Right kidney (tissue), 9 donors: ENCODE measurements around the gene PAM.

Experiments used
- DNase-seq: peaks from one replicate; pipeline ENCODE4 v3.0.0-alpha.2; 2016
- long read RNA-seq, 8 donors: transcript quantifications; one replicate each; lab custom pipeline, GENCODE V29; 2026

PAM gene
- long read RNA-seq, donor 1, full-length matches to known transcripts: 5 of 5 reads
- long read RNA-seq, donor 1, partial matches to known transcripts: 0 of 5 reads
- long read RNA-seq, donor 1, other reads (novel, unspliced or antisense): 0 of 5 reads
- long read RNA-seq, donor 2, partial matches to known transcripts: 0 of 3 reads
- long read RNA-seq, donor 2, other reads (novel, unspliced or antisense): 0 of 3 reads
- long read RNA-seq, donor 3, partial matches to known transcripts: 20 of 22 reads
- long read RNA-seq, donor 3, other reads (novel, unspliced or antisense): 0 of 22 reads
- long read RNA-seq, donor 4, full-length matches to known transcripts: 3 of 15 reads
- long read RNA-seq, donor 4, partial matches to known transcripts: 12 of 15 reads
- long read RNA-seq, donor 4, other reads (novel, unspliced or antisense): 0 of 15 reads
- long read RNA-seq, donor 5, partial matches to known transcripts: 16 of 20 reads
- long read RNA-seq, donor 5, other reads (novel, unspliced or antisense): 0 of 20 reads
- long read RNA-seq, donor 6, full-length matches to known transcripts: 6 of 34 reads
- long read RNA-seq, donor 6, partial matches to known transcripts: 28 of 34 reads
- long read RNA-seq, donor 6, other reads (novel, unspliced or antisense): 0 of 34 reads
- long read RNA-seq, donor 7, full-length matches to known transcripts: 5 of 35 reads
- long read RNA-seq, donor 7, partial matches to known transcripts: 30 of 35 reads
- long read RNA-seq, donor 7, other reads (novel, unspliced or antisense): 0 of 35 reads
- long read RNA-seq, donor 8, full-length matches to known transcripts: 6 of 6 reads
- long read RNA-seq, donor 8, partial matches to known transcripts: 0 of 6 reads
- long read RNA-seq, donor 8, other reads (novel, unspliced or antisense): 0 of 6 reads

- peak; percentile 94 for DNase-seq
Measured at GRCh38 chr5:102754767-102755431, at the start of gene PAM. TSS of gene PAM (plus strand) at chr5:102755305. CDS start at chr5:102866196, 110,891 bp downstream.

GRCh38 chr5:102711525-102712385, 43.4 kb upstream of the PAM start:
- no peak for DNase-seq

DNA sequence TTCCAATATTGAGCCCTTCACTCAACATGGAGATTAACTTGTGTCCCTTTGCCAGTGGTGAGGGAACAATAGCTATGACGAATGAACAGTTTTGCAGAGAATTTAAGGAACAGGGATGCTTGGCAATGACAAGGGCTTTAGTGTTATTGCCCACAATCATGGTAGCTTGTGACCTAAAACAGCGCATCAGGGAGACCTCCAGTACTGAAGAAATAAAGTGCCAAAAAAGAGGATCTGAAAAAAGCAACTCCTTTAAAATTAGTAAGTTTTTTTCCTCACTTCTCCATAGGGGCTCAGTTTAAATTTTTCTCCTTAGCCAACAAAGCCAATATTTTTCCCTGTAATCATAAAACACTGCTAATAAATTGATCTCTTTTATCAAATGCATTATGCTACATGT, 41.8 kb upstream of the PAM start:
- peak; percentile 7 for DNase-seq

GRCh38 chr5:102713682-102714231, 41.3 kb upstream of the PAM start:
- peak; percentile 42 for DNase-seq

DNA sequence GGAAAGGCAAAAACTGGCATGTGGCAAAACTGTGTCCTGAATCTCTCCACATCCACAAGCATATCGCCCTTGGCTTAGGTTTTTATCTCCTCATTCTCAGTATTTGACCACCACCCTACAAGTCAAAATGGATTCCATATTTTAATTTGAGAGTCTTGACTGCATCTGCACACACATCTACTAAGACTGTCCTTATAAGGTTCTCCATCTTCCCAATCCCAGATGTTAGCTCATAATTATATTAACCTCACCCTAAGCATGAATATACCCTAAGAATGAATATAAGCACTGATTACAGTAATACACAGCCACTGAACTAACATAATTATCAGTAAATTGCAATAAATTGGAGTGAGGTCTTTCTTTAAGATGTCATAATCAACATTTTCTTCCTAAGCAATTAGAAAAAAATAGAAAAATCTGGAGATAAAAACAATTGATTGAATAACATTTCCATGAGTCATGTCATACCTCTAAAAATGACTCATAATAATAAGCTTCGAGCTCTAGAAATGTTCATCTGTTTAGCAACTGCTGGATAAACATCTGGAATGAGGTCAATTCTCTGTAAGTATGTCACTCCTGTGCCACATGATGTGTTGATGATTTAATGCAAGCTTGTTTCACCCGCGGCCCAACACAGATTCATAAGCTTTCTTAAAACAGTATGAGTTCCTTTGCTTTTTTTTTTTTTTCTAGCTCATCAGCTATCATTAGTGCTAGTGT, 39.9 kb upstream of the PAM start:
- no peak for DNase-seq

- no peak for DNase-seq
Measured at GRCh38 chr5:102716017-102716416, 39.1 kb upstream of the PAM start.

DNA sequence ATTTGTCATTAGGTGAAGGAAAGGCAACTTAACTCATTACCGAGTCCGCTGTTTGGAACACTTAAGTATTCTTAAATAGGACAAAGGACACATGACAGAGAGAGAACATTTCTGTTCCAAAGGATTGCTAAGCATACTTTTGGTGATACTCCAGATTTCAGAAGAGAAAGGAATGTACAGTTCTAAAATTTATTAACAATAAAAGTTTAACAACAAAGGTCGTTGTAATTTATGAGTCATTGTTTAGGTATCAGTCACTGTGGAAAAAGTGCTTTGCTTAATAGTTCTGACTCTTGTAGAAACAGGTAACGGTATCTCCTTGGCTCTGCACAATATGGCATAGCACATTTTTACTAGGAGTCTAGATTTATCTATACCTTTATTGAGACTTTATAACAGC, 36.3 kb upstream of the PAM start:
- DNase-seq: no peak

- no peak for DNase-seq
Measured at GRCh38 chr5:102719886-102720285, 35.2 kb upstream of the PAM start.

DNA sequence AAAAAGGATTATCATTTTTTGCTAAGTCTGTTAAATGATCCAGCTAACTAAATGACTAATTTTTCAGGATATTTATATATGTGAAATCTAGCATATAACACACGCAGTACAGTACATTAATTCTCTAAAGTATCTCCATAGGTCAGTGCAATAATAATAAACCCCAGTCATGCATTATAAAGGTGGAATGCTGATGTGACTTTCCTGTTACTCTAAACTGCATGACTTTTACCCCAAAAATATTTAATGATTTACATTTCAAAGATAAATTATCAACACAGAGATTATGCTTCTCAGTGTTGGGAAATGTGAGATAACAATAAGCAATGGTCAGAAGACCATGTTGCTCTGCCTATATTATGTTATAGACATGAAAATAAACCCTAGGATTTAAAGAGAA, 34.1 kb upstream of the PAM start:
- DNase-seq: no peak

GRCh38 chr5:102722931-102723330, 32.2 kb upstream of the PAM start:
- no peak for DNase-seq

- no peak for DNase-seq
Measured at GRCh38 chr5:102731693-102732092, 23.4 kb upstream of the PAM start.

DNA sequence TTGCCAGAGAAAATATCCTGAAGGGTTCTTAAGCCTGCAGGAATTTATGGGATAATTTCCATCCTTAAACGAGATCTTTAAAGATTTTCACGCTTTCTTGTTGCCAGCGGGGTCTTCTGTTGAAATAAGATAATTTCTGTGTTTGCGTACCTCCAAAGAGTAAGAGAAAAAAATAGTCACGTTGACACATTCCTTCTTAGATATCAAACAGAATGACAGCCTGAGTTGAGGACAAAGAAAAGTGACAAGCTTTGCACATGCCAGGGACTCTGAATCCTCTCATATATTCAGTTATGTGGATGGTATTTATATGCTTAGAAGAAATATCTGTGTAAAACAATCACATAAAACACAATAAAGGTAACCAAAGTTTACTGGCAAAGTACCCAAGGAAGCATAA, 21.6 kb upstream of the PAM start:
- no peak for DNase-seq

DNA sequence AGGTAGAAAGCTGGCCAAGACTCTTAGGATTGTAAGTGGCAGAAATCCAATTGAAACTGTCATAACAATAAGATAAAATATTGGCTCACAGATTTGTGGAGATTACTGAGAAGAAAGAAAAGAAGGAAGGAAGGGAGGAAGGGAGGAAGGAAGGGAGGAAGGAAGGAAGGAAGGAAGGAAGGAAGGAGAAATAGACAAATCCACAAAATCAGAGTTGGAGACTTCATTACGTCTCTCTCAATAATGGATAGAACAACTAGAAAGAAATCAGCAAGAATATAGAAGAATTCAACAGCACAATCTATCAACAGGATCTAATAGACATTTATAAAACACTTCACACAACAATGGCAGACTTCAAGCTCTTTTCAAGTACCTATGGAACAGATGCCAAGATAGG, 17.9 kb upstream of the PAM start:
- DNase-seq: no peak

DNA sequence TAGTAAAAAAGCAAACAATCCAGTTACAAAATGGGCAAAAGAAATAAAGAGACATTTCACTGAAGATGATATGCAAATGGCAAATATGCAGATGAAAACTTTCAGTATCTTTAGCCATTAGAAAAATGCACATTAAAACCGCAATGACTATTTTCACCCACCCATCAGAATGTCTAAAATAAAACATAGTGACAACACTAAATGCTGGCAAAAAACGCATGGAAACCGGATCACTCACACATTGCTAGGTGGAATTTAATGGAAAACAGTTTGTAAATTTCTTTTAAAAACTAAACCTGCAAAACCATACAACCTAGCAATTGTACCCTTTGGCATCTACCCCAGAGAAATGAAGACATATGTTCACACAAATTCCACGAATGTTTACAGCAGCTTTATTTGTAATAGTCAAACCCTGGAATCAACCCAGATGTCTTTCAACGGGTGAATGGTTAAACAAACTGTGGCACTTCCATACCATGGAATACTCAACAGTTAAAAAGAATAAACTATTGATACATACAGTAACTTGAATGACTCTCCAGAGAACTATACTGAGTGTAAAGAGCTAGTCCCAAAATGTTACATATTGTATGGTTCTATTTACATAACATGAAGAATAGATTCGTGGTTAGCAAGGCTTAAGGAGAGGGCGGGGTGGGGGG, 17.2 kb upstream of the PAM start:
- DNase-seq: no peak

DNA sequence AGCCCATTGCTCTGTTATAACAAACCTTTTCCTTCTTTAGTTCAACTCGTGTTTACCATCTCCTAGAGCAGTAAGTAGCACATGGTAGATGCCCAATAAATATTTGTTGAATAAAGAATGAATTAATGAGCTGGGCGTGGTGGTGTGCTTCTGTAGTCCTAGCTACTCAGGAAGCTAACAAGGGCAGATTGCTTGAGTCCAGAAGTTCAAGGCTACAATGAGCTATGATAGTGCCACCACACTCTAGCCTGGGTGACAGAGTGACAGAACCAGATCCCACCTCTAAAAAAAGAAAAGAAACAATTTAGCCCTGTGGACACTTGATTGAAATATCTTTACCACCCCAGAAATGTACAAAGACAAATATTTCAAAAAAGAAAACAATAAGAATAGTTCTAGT, 14.6 kb upstream of the PAM start:
- no peak for DNase-seq

DNA sequence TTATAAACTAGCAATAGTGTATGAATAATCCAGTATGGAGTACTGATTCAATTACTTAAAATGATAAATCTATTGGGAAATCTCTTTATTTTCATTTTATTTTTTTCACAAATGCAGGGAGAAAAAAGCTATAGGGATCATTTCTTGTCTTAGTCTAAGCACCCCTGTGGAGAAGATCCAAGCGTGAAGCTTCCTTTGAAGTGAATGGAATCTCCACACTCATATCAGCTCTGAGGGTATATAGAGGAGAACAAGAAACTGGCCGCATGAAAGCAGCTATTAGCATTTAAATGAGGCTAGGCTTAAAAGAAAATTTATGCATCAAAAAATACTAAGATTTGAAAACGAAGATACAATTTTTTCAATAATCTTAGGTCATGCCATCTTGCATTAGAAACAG, 12.9 kb upstream of the PAM start:
- no peak for DNase-seq

DNA sequence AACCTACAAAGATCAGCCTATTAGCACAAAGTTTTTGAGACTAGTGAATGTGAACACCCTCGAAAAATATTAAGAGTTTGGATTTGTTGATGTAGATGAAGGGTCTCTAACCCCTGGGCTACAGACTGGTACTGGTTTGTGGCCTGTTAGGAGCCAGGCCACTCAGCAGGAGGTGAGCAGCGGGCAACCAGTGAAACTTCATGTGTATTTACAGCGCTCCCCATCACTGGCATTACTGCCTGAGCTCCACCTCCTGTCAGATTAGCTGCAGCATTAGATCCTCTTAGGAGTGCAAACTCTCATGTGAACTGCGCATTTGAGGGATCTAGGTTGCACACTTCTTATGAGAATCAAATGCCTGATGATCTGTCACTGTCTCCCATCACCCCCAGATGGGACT, 11.2 kb upstream of the PAM start:
- no peak for DNase-seq

- no peak for DNase-seq
Measured at GRCh38 chr5:102747386-102748166, 7.5 kb upstream of the PAM start.

- DNase-seq: no peak
Measured at GRCh38 chr5:102749416-102750030, 5.6 kb upstream of the PAM start.
